CD4-positive, alpha-beta T cell treated with Interleukin-12 subunit alpha and Interleukin-12 subunit beta, for 1 hour (primary cell): ENCODE data around the gene ABLIM3.

ENCODE experiments used
- DNase-seq: peaks from one replicate; pipeline ENCODE4 v3.0.0-alpha.2; 2020

The ABLIM3 gene

GRCh38 chr5:149141224-149141956 is at the start of gene ABLIM3:
ABLIM3 (plus strand) TSS chr5:149141493; CDS start chr5:149142096, 603 bp downstream.
- peak; percentile 67 for DNase-seq

GRCh38 chr5:149093625-149094024 is 47.7 kb upstream of the ABLIM3 start:
- DNase-seq, result no peak

- no peak for DNase-seq
Observed at GRCh38 chr5:149094996-149095395, 46.3 kb upstream of the ABLIM3 start.

GRCh38 chr5:149099920-149100319 is 41.4 kb upstream of the ABLIM3 start:
- no peak for DNase-seq

- no peak for DNase-seq
Observed at GRCh38 chr5:149100331-149100730, 41.0 kb upstream of the ABLIM3 start.

- DNase-seq, result no peak
Observed at GRCh38 chr5:149108651-149109280, 32.5 kb upstream of the ABLIM3 start.

- no peak for DNase-seq
Observed at GRCh38 chr5:149110406-149110805, 30.9 kb upstream of the ABLIM3 start.

GRCh38 chr5:149113669-149114068 is 27.6 kb upstream of the ABLIM3 start:
- no peak for DNase-seq

GRCh38 chr5:149114403-149115312 is 26.6 kb upstream of the ABLIM3 start:
- DNase-seq, result peak; percentile 47

- DNase-seq, result no peak
Observed at GRCh38 chr5:149117970-149118369, 23.3 kb upstream of the ABLIM3 start.

GRCh38 chr5:149118463-149118862 is 22.8 kb upstream of the ABLIM3 start:
- no peak for DNase-seq

GRCh38 chr5:149121145-149121544 is 20.1 kb upstream of the ABLIM3 start:
- DNase-seq, result no peak

GRCh38 chr5:149123211-149123610 is 18.1 kb upstream of the ABLIM3 start:
- DNase-seq, result no peak

- DNase-seq, result no peak
Observed at GRCh38 chr5:149125386-149125891, 15.9 kb upstream of the ABLIM3 start.

- no peak for DNase-seq
Observed at GRCh38 chr5:149126906-149127305, 14.4 kb upstream of the ABLIM3 start.

- no peak for DNase-seq
Observed at GRCh38 chr5:149127394-149127955, 13.8 kb upstream of the ABLIM3 start.

GRCh38 chr5:149128023-149128875 is 13.0 kb upstream of the ABLIM3 start:
- no peak for DNase-seq

GRCh38 chr5:149129181-149129580 is 12.1 kb upstream of the ABLIM3 start:
- no peak for DNase-seq

GRCh38 chr5:149130121-149130914 is 11.0 kb upstream of the ABLIM3 start:
- no peak for DNase-seq

- no peak for DNase-seq
Observed at GRCh38 chr5:149132474-149132873, 8.8 kb upstream of the ABLIM3 start.
